Liver (tissue), 1 donor: ENCODE data around the gene MTIF3.

Source experiments
- YY1 ChIP-seq: IDR thresholded peaks from 2 replicates; pipeline ENCODE4 v1.6.1; 2016; ENCODE audit warnings: antibody characterized with exemption, mild to moderate bottlenecking
- TF ChIP-seq, protein P1 (sequence below): IDR thresholded peaks from 2 replicates; pipeline ENCODE4 v1.6.1; 2016; ENCODE audit warnings: antibody characterized with exemption

DNA sequence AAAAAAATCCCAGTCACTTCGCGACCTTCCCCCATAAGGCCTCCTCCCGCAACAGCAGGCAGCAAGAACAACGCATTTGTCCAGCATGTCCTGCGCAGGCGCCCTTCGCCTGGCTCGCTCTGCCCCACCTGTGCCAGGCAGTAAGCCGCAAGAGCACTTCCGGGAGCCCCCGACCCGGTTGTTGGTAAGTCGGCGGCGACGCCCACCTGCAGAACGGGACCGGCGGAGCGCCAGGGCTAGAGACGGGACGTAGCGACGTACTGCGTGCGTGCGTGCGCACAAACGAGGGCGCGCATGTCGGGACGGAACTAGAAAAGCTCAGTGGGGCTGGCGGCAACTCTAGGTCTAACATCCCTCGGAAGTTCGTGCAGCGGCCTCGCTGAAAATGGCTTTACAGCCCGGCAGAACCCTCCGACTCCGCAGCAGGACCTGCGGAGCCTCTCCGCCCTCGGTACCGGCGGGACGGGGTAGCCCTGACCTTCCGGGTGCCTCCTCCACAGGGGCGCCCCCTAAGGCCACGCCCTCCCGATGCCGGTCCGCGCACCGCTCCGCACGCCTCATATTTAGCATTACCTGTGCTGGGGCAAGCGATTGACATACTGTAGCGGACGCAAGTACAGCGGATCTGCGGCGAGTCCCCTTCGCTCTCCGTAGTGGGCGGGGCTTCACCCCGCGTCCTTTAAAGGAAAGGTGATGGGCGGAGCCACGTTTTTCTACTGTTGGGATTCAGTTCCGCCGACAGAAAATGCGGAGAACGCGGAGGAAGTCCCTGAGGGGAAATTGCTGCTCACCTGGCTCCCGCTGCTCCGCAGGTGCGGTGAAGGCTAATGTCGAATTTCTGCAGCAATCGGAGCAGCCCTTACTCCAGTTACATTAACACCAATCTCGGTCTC lies at the start of gene MTIF3:
- TF ChIP-seq, protein P1, sequence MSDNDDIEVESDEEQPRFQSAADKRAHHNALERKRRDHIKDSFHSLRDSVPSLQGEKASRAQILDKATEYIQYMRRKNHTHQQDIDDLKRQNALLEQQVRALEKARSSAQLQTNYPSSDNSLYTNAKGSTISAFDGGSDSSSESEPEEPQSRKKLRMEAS: peak; percentile 72
- TF ChIP-seq YY1: peak; percentile 92
